GM19025 (cell line): ENCODE data around the gene SRMS.

ENCODE experiments used
- ATAC-seq: cut with Tn5 transposase; IDR thresholded peaks from one replicate; pipeline ENCODE4 v1.9.1; 2021; ENCODE audit warnings: mild to moderate bottlenecking, low read depth, moderate library complexity; ENCODE audit not compliant: unreplicated experiment

Gene SRMS

GRCh38 chr20:63494420-63495166 lies 53.0 kb downstream of the SRMS start:
- no peak for ATAC-seq

- no peak for ATAC-seq
These were observed 53.5 kb downstream of the SRMS start for GRCh38 chr20:63494084-63494419.

- no peak for ATAC-seq
These were observed 54.0 kb downstream of the SRMS start for GRCh38 chr20:63493563-63494020.

- ATAC-seq = no peak
These were observed 54.6 kb downstream of the SRMS start for GRCh38 chr20:63492982-63493381.

- no peak for ATAC-seq
These were observed 55.0 kb downstream of the SRMS start for GRCh38 chr20:63492518-63492917.

GRCh38 chr20:63491635-63492230 lies 55.8 kb downstream of the SRMS start:
- ATAC-seq = no peak

- no peak for ATAC-seq
These were observed 56.5 kb downstream of the SRMS start for GRCh38 chr20:63491078-63491477.
